Mesenchymal stem cell (in vitro differentiated cells and primary cell): ENCODE results near the gene KIF6.
"Not testable (repeated sequence)": the region's sequence is repeated elsewhere in the genome, so short reads cannot be mapped to it uniquely, and the experiment has no call there.

Source experiments
- DNase-seq: peaks from one replicate; pipeline ENCODE4 v3.0.0-alpha.2; 2013
- H2AFZ ChIP-seq: one replicate; pipeline ENCODE4 v1.6.1; 2013; ENCODE audit warnings: low read depth, mild to moderate bottlenecking, control low read depth, inconsistent platforms, low read length, moderate library complexity
- H2AK5ac ChIP-seq: 2 replicates; pipeline ENCODE4 v1.6.1; 2013; ENCODE audit warnings: low read length, moderate library complexity, mild to moderate bottlenecking, inconsistent platforms; ENCODE audit not compliant: severe bottlenecking
- H2BK120ac ChIP-seq: one replicate; pipeline ENCODE4 v1.6.1; 2013; ENCODE audit warnings: low read depth, mild to moderate bottlenecking, inconsistent platforms, low read length, moderate library complexity
- H2BK12ac ChIP-seq, 2 experiments: one replicate each; pipeline ENCODE4 v1.6.1; 2013; ENCODE audit warnings: inconsistent platforms in 2 of 2, low read length in 2 of 2, mild to moderate bottlenecking in 2 of 2, moderate library complexity in 2 of 2, control low read depth in 1 of 2
- H2BK15ac ChIP-seq: one replicate; pipeline ENCODE4 v1.6.1; 2013; ENCODE audit warnings: mild to moderate bottlenecking, low read depth, inconsistent platforms; ENCODE audit not compliant: poor library complexity, severe bottlenecking
- H2BK5ac ChIP-seq: 2 replicates; pipeline ENCODE4 v1.6.1; 2013; ENCODE audit warnings: low read depth, mild to moderate bottlenecking, low read length, control low read depth, inconsistent platforms; ENCODE audit not compliant: poor library complexity, severe bottlenecking
- H3K14ac ChIP-seq, 2 experiments: one replicate each; pipeline ENCODE4 v1.6.1; 2013; ENCODE audit warnings: inconsistent platforms in 2 of 2, low read length in 2 of 2, control low read depth in 1 of 2, mild to moderate bottlenecking in 1 of 2, moderate library complexity in 1 of 2
- H3K18ac ChIP-seq, 2 experiments: one replicate each; pipeline ENCODE4 v1.6.1; 2013; ENCODE audit warnings: inconsistent platforms in 2 of 2, low read length in 2 of 2, control low read depth in 1 of 2, low read depth in 1 of 2, mild to moderate bottlenecking in 1 of 2
- H3K23ac ChIP-seq, 2 experiments: one replicate each; pipeline ENCODE4 v1.6.1; 2013; ENCODE audit warnings: inconsistent platforms in 2 of 2, low read length in 2 of 2, mild to moderate bottlenecking in 2 of 2, moderate library complexity in 2 of 2, control low read depth in 1 of 2
- H3K27ac ChIP-seq: 2 replicates; pipeline ENCODE4 v1.5.1; 2013; ENCODE audit warnings: mild to moderate bottlenecking, moderate library complexity, low read length, control low read depth, inconsistent platforms; ENCODE audit not compliant: poor library complexity, severe bottlenecking
- H3K27me3 ChIP-seq, 2 experiments: 2 replicates each; pipeline versions ENCODE4 v1.6.1 to v1.7.0; 2013; ENCODE audit warnings: low read length in 2 of 2, mild to moderate bottlenecking in 2 of 2, moderate library complexity in 2 of 2, control low read depth in 1 of 2, inconsistent platforms in 1 of 2; ENCODE audit not compliant: control insufficient read depth in 1 of 2, insufficient read depth in 1 of 2
- H3K36me3 ChIP-seq, 2 experiments: 2 replicates each; pipeline versions ENCODE4 v1.6.1 to v1.7.0; 2013; ENCODE audit warnings: low read length in 2 of 2, control low read depth in 1 of 2, inconsistent platforms in 1 of 2, low read depth in 1 of 2, mild to moderate bottlenecking in 1 of 2; ENCODE audit not compliant: insufficient read depth in 2 of 2, control insufficient read depth in 1 of 2
- H3K4ac ChIP-seq, 2 experiments: one replicate each; pipeline ENCODE4 v1.6.1; 2013; ENCODE audit warnings: inconsistent platforms in 2 of 2, low read length in 2 of 2, mild to moderate bottlenecking in 2 of 2, moderate library complexity in 2 of 2, control low read depth in 1 of 2, low read depth in 1 of 2
- H3K4me1 ChIP-seq: 2 replicates; pipeline ENCODE4 v1.6.1; 2013; ENCODE audit warnings: low read depth, low read length, control low read depth; ENCODE audit not compliant: control insufficient read depth, insufficient read depth
- H3K4me2 ChIP-seq: 2 replicates; pipeline ENCODE4 v1.6.1; 2013; ENCODE audit warnings: low read length, mild to moderate bottlenecking, inconsistent platforms; ENCODE audit not compliant: poor library complexity, severe bottlenecking
- H3K4me3 ChIP-seq, 2 experiments: 2 replicates each; pipeline versions ENCODE4 v1.5.1 to v1.7.0; 2013; ENCODE audit warnings: low read length in 2 of 2, mild to moderate bottlenecking in 2 of 2, control low read depth in 1 of 2, low read depth in 1 of 2; ENCODE audit not compliant: insufficient read depth in 1 of 2
- H3K79me1 ChIP-seq: replicated peaks from 2 replicates; pipeline ENCODE4 v1.6.1; 2013; ENCODE audit warnings: mild to moderate bottlenecking, control low read depth, low read length, inconsistent platforms; ENCODE audit not compliant: poor library complexity, severe bottlenecking
- H3K9ac ChIP-seq: 2 replicates; pipeline ENCODE4 v1.7.0; 2013; ENCODE audit warnings: mild to moderate bottlenecking, low read length, moderate library complexity
- H3K9me3 ChIP-seq: 2 replicates; pipeline ENCODE4 v1.7.0; 2013; ENCODE audit warnings: mild to moderate bottlenecking, low read length; ENCODE audit not compliant: control insufficient read depth
- H4K8ac ChIP-seq: one replicate; pipeline ENCODE4 v1.6.1; 2013; ENCODE audit warnings: inconsistent platforms, mild to moderate bottlenecking, low read length, moderate library complexity
- H4K91ac ChIP-seq: one replicate; pipeline ENCODE4 v1.6.1; 2013; ENCODE audit warnings: mild to moderate bottlenecking, low read length, inconsistent platforms
- WGBS: methylation state at CpG from one replicate; pipeline ENCODE4 v1.1.7; 2013; ENCODE audit warnings: mixed read lengths; 5-methylcytosine and 5-hydroxymethylcytosine counted together

KIF6 gene

GRCh38 chr6:39289490-39289889 lies 435.7 kb downstream of the KIF6 start:
- no peak overlapping the region for H4K8ac ChIP-seq
- H3K9me3 ChIP-seq, result peaks cover 9% of the 10 kb centered on the region
- H3K4me1 ChIP-seq, result no peaks in the 10 kb centered on the region
- no peak overlapping the region for H3K4ac ChIP-seq
- no peak overlapping the region for H3K27ac ChIP-seq
- H3K18ac ChIP-seq, result no peak overlapping the region
- H2BK120ac ChIP-seq, result no peak overlapping the region
- H2BK15ac ChIP-seq, result no peak overlapping the region
- no peak overlapping the region for H2BK12ac ChIP-seq
- H4K91ac ChIP-seq, result no peak overlapping the region
- no peak overlapping the region for H3K14ac ChIP-seq
- H3K4me3 ChIP-seq, result no peak overlapping the region
- no peak overlapping the region for H2AK5ac ChIP-seq
- no peak overlapping the region for H2BK5ac ChIP-seq
- DNase-seq, result no peak
- peaks cover 0 to 24% of the 10 kb centered on the region in 2 experiments for H3K27me3 ChIP-seq
- no peak overlapping the region for H3K23ac ChIP-seq
- H3K9ac ChIP-seq, result no peak overlapping the region
- H2AFZ ChIP-seq, result no peak overlapping the region
- WGBS, result 100% methylated on average over 1 of the region's 2 CpGs
- H3K36me3 ChIP-seq, result no peaks in the 10 kb centered on the region
- no peak overlapping the region for H3K4me2 ChIP-seq
- no peaks in the 10 kb centered on the region for H3K79me1 ChIP-seq

GRCh38 chr6:39287601-39288000 lies 437.6 kb downstream of the KIF6 start:
- 91% methylated on average over 3 of the region's 3 CpGs for WGBS

GRCh38 chr6:39286596-39286995 lies 438.6 kb downstream of the KIF6 start:
- not testable (repeated sequence) for H3K9ac ChIP-seq, H3K4ac ChIP-seq, H4K8ac ChIP-seq, H2BK5ac ChIP-seq, H3K4me1 ChIP-seq, H4K91ac ChIP-seq, H2BK15ac ChIP-seq, H3K9me3 ChIP-seq, H2AK5ac ChIP-seq, H2AFZ ChIP-seq, H3K79me1 ChIP-seq, H2BK12ac ChIP-seq, H3K18ac ChIP-seq, DNase-seq, H3K14ac ChIP-seq, H3K4me2 ChIP-seq, H3K36me3 ChIP-seq, H2BK120ac ChIP-seq, H3K27ac ChIP-seq, H3K23ac ChIP-seq, H3K4me3 ChIP-seq
- 74% methylated on average over 6 of the region's 10 CpGs for WGBS
- peaks cover 8 to 14% of the 10 kb centered on the region in 2 experiments for H3K27me3 ChIP-seq

More at GRCh38 chr6:39287601-39288000, 437.6 kb downstream of the KIF6 start:
- no peak overlapping the region for H2AK5ac ChIP-seq
- H3K9ac ChIP-seq, result no peak overlapping the region
- H2BK120ac ChIP-seq, result no peak overlapping the region
- no peaks in the 10 kb centered on the region for H3K4me1 ChIP-seq
- peaks cover 9% of the 10 kb centered on the region for H3K9me3 ChIP-seq
- no peak overlapping the region for H4K91ac ChIP-seq
- H3K36me3 ChIP-seq, result no peaks in the 10 kb centered on the region
- H2BK15ac ChIP-seq, result no peak overlapping the region
- no peak overlapping the region for H3K4me3 ChIP-seq
- no peak overlapping the region for H3K4me2 ChIP-seq
- H3K4ac ChIP-seq, result no peak overlapping the region
- H2AFZ ChIP-seq, result no peak overlapping the region
- H3K18ac ChIP-seq, result no peak overlapping the region
- H3K23ac ChIP-seq, result no peak overlapping the region
- no peaks in the 10 kb centered on the region for H3K79me1 ChIP-seq
- no peak overlapping the region for H4K8ac ChIP-seq
- no peak overlapping the region for H2BK12ac ChIP-seq
- no peak overlapping the region for H3K14ac ChIP-seq
- DNase-seq, result no peak
- H2BK5ac ChIP-seq, result no peak overlapping the region
- peaks cover 4 to 16% of the 10 kb centered on the region in 2 experiments for H3K27me3 ChIP-seq
- no peak overlapping the region for H3K27ac ChIP-seq

- no peak overlapping the region for H3K23ac ChIP-seq
- H2BK12ac ChIP-seq, result no peak overlapping the region
- no peak overlapping the region for H3K4ac ChIP-seq
- H3K27ac ChIP-seq, result no peak overlapping the region
- WGBS, result 38% methylated on average over 2 of the region's 2 CpGs
- no peak overlapping the region for H2BK120ac ChIP-seq
- no peak for DNase-seq
- H3K36me3 ChIP-seq, result no peaks in the 10 kb centered on the region
- no peak overlapping the region for H3K4me2 ChIP-seq
- H2BK15ac ChIP-seq, result no peak overlapping the region
- no peak overlapping the region for H3K4me3 ChIP-seq
- H3K4me1 ChIP-seq, result peaks cover 1% of the 10 kb centered on the region
- no peak overlapping the region for H2BK5ac ChIP-seq
- H3K9ac ChIP-seq, result no peak overlapping the region
- no peak overlapping the region for H4K8ac ChIP-seq
- H3K27me3 ChIP-seq, result peaks cover 6 to 8% of the 10 kb centered on the region in 2 experiments
- H3K79me1 ChIP-seq, result no peaks in the 10 kb centered on the region
- H3K14ac ChIP-seq, result no peak overlapping the region
- no peak overlapping the region for H2AFZ ChIP-seq
- no peak overlapping the region for H4K91ac ChIP-seq
- H3K18ac ChIP-seq, result no peak overlapping the region
- peaks cover 3% of the 10 kb centered on the region for H3K9me3 ChIP-seq
- no peak overlapping the region for H2AK5ac ChIP-seq
Measured at GRCh38 chr6:39282774-39283173, 442.4 kb downstream of the KIF6 start.
